ENCODE results near the gene KCNQ5.

Gene KCNQ5

DNA sequence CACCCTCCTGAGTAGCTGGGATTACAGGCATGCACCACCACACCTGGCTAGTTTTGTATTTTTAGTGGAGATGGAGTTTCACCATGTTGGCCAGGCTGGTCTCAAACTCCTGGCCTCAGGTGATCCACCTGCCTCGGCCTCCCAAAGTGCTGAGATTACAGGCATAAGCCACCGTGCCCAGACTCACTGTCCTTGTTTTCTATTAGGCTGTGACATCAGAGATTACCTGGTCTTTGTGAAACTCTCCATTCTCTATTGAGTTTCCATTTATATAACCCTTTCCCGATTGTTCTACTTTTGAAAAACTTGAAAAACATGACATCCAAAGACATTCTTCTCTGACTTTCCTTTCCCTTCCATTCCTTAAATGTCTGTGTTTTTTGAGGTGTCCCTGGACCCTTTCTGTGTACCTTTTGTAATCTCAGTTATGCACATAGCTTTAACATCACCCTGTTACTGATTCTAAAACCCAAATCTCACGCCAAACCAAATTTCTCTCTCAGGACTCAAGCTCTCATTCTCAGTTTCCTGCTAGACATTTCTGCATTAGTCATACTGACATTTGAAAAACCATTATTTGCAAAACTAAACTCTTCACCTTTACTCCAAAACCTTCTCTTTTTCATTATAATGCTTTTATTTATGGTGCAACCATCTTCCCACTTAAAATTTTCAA is 466.4 kb downstream of the KCNQ5 start:
- no peaks in the 10 kb centered on the region for H3K36me3 ChIP-seq (ENCODE audit: control insufficient read depth in 2 of 2, insufficient read depth in 1 of 2, low read length in 2 of 2)
- POLR2A ChIA-PET, result no interaction called here
- TF ChIP-seq ZSCAN18 (tag by site-specific recombination; IDR thresholded peaks at IDR 0.05) (no peak), EGR2 (tag by site-specific recombination; IDR thresholded peaks at IDR 0.05; ENCODE audit: low read depth) (no peak), ZNF350 (tag by site-specific recombination; IDR thresholded peaks at IDR 0.05) (no peak), SP7 (tag by site-specific recombination; IDR thresholded peaks at IDR 0.05) (no peak), ZNF654 (tag by site-specific recombination; IDR thresholded peaks at IDR 0.05; ENCODE audit: low read depth) (no peak), ZNF776 (tag by site-specific recombination; IDR thresholded peaks at IDR 0.05; ENCODE audit: borderline replicate concordance) (no peak), ZNF473 (tag by site-specific recombination; IDR thresholded peaks at IDR 0.05) (no peak), MEIS1 (CRISPR knock-in tag; IDR thresholded peaks at IDR 0.05; ENCODE audit: borderline replicate concordance) (no peak), ELK4 (IDR thresholded peaks at IDR 0.05; ENCODE audit: borderline replicate concordance, low read depth, low read length) (no peak), ZNF580 (tag by site-specific recombination; IDR thresholded peaks at IDR 0.05) (no peak), ZNF214 (tag by site-specific recombination; IDR thresholded peaks at IDR 0.05; ENCODE audit: borderline replicate concordance) (no peak)
- TF ChIP-seq, protein P1, sequence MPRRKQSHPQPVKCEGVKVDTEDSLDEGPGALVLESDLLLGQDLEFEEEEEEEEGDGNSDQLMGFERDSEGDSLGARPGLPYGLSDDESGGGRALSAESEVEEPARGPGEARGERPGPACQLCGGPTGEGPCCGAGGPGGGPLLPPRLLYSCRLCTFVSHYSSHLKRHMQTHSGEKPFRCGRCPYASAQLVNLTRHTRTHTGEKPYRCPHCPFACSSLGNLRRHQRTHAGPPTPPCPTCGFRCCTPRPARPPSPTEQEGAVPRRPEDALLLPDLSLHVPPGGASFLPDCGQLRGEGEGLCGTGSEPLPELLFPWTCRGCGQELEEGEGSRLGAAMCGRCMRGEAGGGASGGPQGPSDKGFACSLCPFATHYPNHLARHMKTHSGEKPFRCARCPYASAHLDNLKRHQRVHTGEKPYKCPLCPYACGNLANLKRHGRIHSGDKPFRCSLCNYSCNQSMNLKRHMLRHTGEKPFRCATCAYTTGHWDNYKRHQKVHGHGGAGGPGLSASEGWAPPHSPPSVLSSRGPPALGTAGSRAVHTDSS (tag by site-specific recombination; IDR thresholded peaks at IDR 0.05), result no peak
- TF ChIP-seq, protein P2, sequence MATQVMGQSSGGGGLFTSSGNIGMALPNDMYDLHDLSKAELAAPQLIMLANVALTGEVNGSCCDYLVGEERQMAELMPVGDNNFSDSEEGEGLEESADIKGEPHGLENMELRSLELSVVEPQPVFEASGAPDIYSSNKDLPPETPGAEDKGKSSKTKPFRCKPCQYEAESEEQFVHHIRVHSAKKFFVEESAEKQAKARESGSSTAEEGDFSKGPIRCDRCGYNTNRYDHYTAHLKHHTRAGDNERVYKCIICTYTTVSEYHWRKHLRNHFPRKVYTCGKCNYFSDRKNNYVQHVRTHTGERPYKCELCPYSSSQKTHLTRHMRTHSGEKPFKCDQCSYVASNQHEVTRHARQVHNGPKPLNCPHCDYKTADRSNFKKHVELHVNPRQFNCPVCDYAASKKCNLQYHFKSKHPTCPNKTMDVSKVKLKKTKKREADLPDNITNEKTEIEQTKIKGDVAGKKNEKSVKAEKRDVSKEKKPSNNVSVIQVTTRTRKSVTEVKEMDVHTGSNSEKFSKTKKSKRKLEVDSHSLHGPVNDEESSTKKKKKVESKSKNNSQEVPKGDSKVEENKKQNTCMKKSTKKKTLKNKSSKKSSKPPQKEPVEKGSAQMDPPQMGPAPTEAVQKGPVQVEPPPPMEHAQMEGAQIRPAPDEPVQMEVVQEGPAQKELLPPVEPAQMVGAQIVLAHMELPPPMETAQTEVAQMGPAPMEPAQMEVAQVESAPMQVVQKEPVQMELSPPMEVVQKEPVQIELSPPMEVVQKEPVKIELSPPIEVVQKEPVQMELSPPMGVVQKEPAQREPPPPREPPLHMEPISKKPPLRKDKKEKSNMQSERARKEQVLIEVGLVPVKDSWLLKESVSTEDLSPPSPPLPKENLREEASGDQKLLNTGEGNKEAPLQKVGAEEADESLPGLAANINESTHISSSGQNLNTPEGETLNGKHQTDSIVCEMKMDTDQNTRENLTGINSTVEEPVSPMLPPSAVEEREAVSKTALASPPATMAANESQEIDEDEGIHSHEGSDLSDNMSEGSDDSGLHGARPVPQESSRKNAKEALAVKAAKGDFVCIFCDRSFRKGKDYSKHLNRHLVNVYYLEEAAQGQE (tag by site-specific recombination; IDR thresholded peaks at IDR 0.05), result no peak
- TF ChIP-seq, protein P3, sequence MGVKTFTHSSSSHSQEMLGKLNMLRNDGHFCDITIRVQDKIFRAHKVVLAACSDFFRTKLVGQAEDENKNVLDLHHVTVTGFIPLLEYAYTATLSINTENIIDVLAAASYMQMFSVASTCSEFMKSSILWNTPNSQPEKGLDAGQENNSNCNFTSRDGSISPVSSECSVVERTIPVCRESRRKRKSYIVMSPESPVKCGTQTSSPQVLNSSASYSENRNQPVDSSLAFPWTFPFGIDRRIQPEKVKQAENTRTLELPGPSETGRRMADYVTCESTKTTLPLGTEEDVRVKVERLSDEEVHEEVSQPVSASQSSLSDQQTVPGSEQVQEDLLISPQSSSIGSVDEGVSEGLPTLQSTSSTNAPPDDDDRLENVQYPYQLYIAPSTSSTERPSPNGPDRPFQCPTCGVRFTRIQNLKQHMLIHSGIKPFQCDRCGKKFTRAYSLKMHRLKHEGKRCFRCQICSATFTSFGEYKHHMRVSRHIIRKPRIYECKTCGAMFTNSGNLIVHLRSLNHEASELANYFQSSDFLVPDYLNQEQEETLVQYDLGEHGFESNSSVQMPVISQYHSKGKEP (tag by site-specific recombination; IDR thresholded peaks at IDR 0.05), result no peak

GRCh38 chr6:73104921-73105320 is 483.1 kb downstream of the KCNQ5 start:
- ChIA-PET POLR2A (no interaction called here), CTCF (interaction anchor here (1.3 kb wide), 1 partner anchor 488 kb away, joined by 3 read pairs; no protein-coding TSS in a partner anchor)
- Histone ChIP-seq H3K27ac (ENCODE audit: extremely low read depth, low read depth, low read length) (no peak overlapping the region), H3K4me3 (ENCODE audit: low read depth, low read length) (no peak overlapping the region), H3K36me3 (ENCODE audit: control insufficient read depth in 2 of 2, insufficient read depth in 1 of 2, low read length in 2 of 2) (no peaks in the 10 kb centered on the region), H3K9me3 (ENCODE audit: control insufficient read depth, insufficient read depth, low read depth, low read length) (no peaks in the 10 kb centered on the region), H3K4me1 (ENCODE audit: control insufficient read depth, insufficient read depth, low read length) (no peaks in the 10 kb centered on the region)
- TF ChIP-seq ZNF302 (tag by site-specific recombination; IDR thresholded peaks at IDR 0.05; ENCODE audit: low read depth) (no peak), SCRT1 (tag by site-specific recombination; IDR thresholded peaks at IDR 0.05; ENCODE audit: borderline replicate concordance) (no peak), REPIN1 (tag by site-specific recombination; IDR thresholded peaks at IDR 0.05; ENCODE audit: low read depth) (no peak), TSHZ1 (tag by site-specific recombination; IDR thresholded peaks at IDR 0.05; ENCODE audit: borderline replicate concordance) (no peak)
- TF ChIP-seq, protein P4, sequence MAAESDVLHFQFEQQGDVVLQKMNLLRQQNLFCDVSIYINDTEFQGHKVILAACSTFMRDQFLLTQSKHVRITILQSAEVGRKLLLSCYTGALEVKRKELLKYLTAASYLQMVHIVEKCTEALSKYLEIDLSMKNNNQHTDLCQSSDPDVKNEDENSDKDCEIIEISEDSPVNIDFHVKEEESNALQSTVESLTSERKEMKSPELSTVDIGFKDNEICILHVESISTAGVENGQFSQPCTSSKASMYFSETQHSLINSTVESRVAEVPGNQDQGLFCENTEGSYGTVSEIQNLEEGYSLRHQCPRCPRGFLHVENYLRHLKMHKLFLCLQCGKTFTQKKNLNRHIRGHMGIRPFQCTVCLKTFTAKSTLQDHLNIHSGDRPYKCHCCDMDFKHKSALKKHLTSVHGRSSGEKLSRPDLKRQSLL (tag by site-specific recombination; IDR thresholded peaks at IDR 0.05), result no peak

More for the DNA sequence above, 466.4 kb downstream of the KCNQ5 start:
- Histone ChIP-seq H3K9me3 (ENCODE audit: control insufficient read depth, insufficient read depth, low read depth, low read length) (no peaks in the 10 kb centered on the region), H3K27ac (ENCODE audit: extremely low read depth, low read depth, low read length) (no peak overlapping the region), H3K4me3 (ENCODE audit: low read depth, low read length) (no peak overlapping the region), H3K4me1 (ENCODE audit: control insufficient read depth, insufficient read depth, low read length) (no peaks in the 10 kb centered on the region)
- CTCF ChIA-PET, result no interaction called here

Data from HEK293 (cell line).